GM21576 (cell line): ENCODE data around the gene KCNAB1.
"Not testable (repeated sequence)": the region's sequence is repeated elsewhere in the genome, so short reads cannot be mapped to it uniquely, and the experiment has no call there.

ENCODE experiments used
- ATAC-seq: cut with Tn5 transposase; IDR thresholded peaks from one replicate; pipeline ENCODE4 v1.9.1; 2021; ENCODE audit warnings: mild to moderate bottlenecking, moderate library complexity; ENCODE audit not compliant: unreplicated experiment

Gene KCNAB1

DNA sequence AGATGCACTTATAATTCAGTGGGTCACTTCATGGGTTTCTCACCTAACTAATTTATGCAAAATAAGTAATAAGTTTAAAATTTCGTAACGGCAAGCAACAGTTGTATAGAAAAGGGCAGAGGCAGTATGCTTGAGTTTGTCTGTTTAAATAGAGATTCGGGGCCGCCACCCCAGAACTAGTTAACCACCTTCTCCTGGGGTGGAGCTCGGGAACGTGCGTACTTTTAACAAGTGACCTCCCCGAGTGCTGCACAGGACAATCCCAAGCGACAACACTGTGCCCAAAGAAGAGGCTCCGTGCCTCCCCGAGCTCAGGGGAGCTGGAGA is 434.1 kb downstream of the KCNAB1 start:
- no peak for ATAC-seq

DNA sequence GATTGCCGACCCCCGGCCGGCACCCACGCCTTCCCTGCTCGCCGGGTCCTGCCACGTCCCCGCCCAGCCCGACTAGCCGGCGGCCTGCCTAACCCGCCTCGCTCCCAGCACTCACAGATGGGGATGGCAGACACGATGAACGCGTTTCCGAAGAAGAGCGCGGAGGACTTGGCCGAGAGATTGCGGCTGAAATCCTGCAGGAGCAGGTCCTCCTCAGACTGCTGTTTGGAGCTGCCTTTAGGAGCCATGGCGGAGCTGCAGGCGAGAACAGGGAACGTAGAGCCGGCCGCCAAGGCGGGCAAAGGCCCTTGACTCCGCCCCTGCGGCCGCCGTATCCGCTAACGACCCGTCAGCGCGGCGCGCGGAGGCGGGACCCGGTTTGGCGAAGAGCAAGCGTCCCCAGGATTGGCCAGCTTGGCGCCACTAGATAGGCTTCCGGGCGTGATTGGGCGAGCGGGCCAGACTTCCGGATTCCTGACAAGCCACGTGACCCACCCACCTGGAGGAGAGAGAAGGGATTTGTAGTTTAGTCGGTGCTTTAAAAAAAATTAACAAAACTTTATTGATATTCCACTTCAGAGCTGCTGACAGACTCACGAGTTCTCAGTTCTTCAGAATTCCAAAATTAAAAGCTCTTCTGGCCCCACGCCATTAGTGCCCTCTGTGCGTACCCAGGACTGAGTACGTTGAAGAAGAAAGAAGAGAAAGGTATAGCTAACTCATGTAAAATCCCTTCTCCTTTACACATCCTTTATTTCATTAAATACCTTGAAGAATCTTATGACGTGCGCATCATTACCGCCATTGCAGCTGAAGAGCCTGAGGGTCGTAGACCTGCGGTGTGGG is 434.7 kb downstream of the KCNAB1 start, which contains the start of gene SSR3:
Gene SSR3 (minus strand): TSS at position 276 of the 846 bp plus-strand sequence. CDS start 28 bp downstream, at position 248.
- peak; percentile 99 for ATAC-seq

DNA sequence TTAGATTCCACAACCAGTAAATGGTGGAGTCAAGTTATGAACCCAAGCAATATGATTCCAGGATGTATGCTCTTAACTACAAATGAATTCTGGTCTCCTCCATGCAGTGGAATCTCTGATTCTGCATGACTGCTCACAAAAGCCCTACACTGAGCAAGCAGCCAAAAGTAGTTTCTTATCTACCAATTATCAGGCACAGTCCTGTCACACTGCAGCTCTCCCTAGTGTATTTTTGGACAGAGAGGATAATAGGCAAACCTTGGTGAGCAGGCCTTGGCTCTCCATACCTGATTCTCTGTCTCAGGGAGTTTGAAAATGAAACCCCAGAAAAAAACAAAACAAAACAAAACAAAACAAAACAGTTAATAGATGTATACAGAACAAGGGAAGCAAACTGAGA is 438.0 kb downstream of the KCNAB1 start:
- ATAC-seq = no peak

DNA sequence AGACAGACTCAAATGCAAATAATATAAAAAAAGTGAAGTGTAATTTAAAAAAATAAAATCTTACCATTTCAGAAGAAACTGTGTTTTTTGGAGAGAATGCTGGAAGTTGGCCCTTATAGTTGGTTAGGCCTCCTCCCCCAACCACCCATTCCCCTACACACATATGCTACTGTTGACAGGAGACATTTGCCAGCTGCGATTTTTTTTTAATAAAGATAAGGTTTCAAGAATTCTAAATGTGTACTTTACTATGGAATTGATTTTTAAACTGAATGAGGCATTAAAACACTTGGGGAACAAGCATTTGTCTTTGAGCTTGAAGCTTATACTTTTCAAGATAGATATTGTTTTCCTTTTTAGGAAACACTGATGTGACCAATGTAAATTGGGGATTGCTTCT is 438.9 kb downstream of the KCNAB1 start:
- no peak for ATAC-seq

DNA sequence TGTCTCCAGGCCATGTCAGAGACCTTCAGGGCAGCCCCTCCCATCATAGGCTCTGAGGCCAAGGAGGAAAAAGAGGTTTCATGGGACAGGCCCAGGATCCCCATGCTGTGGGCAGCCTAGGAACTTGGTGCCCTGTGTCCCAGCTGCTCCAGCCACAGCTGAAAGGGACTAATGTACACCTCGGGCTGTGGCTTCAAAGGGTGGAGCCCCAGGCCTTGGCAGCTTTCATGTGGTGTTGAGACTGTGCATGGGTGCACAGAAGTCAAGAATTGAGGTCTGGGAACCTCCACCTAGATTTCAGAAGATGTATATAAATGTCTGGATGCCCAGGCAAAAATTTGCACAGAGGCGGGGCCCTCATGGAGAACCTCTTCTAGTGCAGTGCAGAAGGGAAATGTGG is 441.2 kb downstream of the KCNAB1 start:
- no peak for ATAC-seq

DNA sequence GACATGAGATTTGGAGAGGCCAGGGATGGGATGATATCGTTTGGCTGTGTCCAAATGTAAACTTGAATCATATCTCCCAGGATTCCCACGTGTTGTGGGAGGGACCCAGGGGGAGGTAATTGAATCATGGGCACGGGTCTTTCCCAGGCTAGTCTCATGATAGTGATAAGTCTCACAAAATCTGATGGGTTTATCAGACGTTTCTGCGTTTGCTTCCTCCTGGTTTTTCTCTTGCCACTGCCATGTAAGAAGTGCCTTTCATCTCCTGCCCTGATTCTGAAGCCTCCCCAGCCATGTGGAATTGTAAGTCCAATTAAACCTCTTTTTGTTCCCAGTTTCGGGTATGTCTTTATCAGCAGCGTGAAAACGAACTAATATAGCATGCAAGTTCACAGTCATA is 442.1 kb downstream of the KCNAB1 start:
- not testable (repeated sequence) for ATAC-seq

DNA sequence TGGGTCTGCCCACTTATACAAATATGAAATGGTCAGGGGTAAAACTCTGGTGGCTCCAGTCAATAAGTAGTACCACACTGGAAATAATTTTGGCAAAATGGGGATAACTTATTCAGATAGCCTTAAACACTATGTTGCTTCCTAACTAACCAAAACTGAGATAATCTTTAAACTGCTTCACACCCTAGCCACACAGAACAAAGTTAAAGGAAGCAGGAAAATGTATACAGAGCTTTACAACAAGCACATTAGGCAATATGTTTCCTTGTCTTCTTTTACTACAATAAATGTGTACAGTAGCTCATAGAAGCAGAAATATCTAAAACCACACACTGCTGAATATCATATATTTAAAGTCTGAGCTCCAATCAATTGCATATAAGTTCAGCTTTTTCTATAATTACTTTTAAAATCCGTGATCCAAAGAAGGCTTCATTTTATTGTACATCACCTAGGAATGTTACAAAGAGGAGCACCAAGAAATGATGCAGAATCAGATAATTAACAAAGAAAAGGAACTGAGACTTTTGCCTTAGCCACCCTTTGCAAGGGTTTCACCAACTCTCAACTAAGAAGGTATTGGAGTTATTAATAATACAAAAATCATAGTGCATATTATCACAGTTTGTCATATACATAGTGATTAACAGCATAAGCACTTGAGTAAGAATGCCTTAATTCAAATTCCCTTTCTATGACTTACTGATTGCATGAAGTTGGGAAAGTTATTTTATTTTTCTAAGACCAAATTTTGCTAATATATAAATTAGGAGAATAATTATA is 443.7 kb downstream of the KCNAB1 start:
- ATAC-seq = no peak

DNA sequence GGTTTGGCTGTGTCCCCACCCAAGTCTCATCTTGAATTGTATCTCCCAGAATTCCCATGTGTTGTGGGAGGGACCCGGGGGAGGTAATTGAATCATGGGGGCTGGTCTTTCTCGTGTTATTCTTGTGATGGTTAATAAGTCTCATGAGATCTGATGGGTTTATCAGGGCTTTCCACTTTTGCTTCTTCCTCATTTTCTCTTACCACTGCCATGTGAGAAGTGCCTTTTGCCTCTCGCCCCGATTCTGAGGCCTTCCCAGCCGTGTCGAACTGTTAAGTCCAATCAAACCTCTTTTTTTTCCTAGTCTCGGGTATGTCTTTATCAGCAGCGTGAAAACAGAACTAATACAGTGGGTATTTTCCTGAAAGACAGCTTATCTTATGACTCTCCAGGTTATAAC is 448.6 kb downstream of the KCNAB1 start:
- not testable (repeated sequence) for ATAC-seq

DNA sequence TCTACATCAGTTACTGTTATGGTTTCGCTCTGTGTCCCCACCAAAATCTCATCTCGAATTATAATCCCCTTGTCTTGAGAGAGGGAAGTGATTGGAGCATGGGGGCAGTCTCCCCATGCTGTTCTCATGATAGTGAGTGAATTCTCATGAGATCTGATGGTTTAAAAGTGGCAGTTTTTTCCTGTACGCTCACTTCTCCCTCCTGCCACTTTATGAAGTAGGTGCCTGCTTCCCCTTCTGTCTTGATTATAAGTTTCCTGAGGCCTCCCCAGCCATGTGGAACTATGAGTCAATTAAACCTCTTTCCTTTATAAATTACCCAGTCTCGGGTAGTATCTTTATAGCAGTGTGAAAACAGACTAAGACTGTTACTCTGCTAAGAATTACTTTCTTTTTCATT is 449.5 kb downstream of the KCNAB1 start:
- ATAC-seq = not testable (repeated sequence)

DNA sequence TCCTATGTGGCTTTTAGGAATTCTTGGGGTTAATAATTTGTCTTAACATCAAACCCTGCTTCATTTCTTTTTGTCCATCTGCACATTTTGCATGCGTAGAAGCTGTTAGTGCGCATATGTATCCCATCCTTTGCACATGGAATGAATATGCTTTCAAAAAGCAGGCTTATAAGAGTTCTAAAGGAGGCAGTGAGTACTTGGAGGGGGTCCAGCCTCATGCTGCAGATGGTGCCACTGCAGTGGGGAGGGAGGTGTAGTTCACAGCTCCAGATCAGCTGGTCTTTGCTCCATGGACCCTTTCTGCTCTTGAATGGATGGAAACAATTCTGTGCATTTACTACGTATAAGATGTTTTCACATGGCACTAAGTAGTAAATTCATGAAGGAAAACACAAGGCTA is 455.3 kb downstream of the KCNAB1 start:
- no peak for ATAC-seq

DNA sequence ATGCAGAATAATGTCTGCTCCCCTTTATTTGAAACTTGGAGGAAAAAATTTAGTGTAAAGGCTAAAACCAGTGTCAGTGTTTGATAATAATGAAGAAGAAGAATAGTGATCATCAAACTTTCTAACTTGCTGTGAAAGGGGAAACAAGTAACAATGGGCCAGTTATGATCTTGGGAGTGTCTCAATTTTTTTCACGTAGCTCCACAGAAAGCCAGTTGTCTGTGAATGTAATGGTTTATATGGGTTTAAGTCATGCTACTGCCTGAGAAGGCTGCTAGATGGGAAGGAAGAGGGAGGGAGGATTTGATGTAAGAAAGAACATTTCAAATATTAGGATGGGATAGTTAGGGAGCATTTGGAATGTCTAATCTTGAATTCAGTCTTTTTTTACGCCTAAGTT is 455.7 kb downstream of the KCNAB1 start:
- ATAC-seq = no peak

DNA sequence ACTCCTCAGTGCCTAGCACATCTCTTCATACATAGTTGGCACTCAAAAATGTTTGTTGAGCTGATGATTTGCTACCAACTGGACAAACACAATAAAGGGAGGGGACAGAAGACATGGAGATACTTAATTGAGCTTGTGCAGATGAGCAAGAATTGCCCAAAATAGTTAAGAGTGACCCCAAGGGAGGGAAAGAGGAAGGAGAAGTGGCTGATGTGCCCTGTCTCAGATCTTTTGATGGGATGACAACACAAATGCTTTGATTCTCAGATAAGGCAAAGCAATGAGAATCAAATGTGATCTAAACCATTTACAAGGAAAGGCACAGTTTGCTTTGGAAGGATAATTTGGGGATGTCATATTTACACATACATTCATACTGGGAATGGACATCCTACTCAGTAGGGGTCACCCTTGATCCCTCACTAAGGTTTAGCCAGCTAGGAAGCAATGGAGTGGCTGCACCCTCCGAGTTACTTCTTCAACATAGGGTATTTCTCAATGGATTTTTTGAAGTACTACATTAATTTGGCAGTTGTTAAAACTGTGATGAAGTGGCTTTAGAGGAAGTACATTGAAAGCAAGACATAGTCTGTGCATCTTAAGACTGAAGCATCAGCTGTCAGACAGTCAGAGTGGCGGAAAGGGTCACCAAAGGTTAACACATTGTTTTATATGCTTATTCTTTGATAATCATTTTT is 456.4 kb downstream of the KCNAB1 start:
- no peak for ATAC-seq

DNA sequence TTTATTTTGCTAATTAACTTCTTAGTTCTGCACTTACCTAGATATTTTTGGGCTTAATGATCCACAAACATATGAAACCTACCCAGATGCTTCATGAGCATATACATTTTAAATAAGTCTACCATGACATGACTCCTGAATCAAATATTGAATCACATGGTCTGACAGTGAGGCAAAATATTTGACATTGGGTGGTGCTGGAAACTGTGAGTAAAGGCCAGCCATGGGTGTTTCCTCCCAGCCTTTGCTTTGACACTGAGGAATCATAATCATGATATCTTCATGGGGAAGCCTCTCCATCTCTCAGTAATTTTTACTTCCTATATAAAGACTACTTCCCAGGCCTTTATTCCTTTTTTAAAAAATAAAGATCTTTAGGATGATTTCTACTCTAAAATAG is 457.4 kb downstream of the KCNAB1 start:
- no peak for ATAC-seq

DNA sequence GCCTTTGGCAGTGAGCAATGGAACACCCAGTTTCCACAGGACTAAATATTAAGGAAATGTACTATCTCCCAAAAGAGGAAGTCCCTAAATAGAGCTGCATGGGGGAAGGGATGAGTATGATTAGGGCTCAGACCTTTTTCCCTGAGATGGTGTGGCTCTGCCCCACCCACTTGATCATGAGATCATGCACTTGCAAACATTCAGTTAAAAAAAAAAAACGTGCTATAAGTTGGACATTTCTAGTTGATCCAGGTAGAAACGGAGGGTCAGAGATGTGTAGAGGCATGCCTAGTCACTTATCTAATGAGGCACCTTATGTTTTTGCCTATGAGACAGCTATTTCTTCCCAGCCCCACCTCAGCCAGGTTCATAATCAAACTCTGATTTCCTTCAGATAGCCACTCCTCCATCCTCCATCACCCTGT is 459.1 kb downstream of the KCNAB1 start:
- ATAC-seq = no peak

DNA sequence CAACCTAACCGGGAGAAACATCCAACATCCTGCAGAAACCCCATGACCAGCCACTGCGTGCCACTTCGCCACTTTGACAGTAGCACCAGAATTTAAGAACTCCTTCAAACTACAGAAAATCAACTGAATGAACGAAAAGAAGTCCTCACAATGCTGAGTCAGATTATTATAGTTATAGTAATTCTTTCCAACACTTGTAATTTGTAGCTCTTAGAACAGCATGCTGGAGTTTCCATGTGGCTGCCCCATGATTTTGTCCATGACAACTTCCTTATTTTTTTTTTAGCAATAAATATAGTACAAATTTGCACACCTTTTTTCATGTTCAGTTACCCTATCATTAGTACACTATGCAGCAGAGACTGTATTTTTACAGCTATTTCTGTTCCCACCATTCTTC is 460.7 kb downstream of the KCNAB1 start:
- no peak for ATAC-seq

DNA sequence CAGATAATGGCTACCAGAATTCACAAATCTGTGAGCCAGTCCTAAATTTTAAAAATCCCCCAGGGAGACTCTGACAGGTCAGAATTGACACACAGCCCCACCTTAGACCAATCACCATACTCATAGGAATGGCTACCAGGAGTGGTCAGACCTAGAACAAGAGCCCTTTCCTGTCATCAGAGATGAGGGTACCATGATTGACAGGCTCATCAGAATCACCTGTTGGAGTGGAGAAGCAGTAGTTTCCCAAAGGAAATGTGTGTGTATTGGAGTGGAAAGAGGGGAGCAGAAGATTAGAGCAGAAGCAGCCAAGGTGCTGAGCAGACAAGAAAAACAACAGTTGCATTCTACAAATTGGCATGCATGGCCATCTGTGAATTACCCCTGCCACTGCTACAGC is 461.6 kb downstream of the KCNAB1 start:
- no peak for ATAC-seq

DNA sequence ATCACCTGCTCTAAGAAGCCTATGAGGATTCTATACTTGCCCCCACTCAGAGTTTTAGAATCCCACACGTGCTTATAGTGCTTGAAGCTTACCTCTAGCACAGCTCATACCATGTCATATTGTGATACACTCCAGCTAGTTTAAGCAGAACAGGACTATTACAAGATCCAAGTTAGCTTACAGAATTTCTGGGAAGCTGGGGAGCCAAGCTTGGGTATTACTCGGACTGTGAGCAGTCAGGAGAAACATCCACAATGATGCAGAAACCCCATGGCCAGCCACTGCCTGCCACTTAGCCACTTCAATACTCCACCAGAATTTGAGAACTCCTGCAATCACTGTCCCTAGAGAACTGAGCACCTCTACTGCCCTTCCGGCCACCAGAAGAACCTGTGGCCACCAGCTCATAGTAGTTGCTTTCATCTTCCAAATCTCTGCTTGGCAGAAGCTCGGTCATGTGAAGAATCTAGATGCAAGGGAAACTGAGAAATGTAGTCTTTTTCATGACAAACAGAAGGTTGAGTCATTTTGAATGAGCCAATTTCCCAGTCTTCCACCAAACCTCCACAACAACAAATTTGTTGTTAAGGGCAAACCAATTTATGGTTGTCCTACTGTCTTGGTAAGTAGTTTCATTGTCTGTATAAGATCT is 462.3 kb downstream of the KCNAB1 start:
- ATAC-seq = peak; percentile 57

DNA sequence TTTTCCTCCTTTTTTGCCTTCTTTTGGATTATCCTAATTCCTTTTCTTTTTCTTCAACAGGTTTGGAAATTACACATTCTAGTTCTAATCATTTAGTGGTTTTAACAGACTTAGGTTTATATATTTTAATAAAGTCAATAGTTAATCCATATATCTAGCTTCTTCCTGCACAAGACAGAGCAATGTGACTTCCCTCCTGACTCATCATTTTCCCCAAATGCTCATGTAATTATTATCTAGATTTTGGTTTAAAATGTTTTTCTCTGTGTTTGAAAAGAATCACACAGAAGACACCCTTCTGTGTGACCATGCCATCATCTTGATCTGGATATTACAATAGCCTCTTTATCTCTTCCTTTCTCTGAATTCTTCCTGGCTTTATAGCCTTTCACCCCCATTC is 463.1 kb downstream of the KCNAB1 start:
- no peak for ATAC-seq

DNA sequence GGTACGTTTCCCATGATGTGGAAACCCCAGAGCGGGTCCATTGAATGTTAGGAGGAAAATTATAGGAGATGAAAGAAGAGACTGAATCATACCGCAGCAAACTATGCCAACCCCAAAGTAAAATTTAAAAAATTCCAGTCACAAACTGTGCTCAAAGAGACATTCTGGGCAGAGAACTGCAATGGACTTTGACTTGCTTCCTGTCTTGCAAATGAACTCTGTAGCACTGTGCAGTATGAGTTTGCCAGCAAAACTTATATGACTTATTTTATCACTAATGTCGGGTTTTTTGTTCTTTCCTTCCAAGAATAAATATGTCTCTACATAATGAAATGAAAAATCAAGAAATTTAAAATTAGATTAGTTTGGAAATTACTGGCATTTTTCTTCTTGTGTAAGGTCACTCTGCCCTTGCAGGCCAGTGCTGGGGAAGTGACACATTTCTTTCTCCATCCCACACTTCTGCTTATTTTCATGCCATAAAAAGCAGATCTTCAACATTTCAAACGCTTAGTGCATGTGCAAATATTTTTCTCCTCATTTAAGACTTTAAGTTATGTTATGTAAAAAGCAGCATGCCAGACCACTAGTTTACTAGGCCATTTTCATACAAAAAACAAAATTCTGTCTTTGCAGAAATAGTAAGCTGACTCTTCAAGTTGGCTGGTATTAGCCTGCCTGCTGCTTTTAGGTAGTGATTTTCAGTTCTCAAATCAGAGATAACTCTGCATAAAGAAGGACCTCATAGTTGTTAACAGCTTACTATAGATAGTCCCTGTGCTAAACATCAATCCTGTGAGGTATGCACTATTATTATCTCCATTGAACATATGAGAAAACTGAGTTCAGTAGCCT is 466.8 kb downstream of the KCNAB1 start:
- peak; percentile 61 for ATAC-seq

DNA sequence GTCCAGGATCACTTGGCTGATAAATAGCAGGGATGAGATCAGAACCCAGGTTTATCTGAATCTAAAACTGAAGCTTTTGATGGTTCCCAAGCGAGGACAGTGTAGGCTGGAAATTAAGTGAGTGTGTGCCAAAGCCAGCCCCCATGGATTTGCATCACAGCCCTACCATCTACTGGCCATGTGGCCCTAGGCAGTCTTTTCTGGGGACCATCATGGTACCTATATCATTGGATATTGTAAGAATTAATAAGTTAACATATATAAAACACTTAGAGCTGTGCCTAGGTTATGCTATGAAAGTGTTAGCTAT is 467.3 kb downstream of the KCNAB1 start:
- ATAC-seq = no peak
